K562 (cell line): ENCODE results near the gene COQ9. TPM values are rescaled to one million over a fixed set of nuclear protein-coding genes. Genes with fewer than 3 reads are reported as not detected.
A peak's percentile ranks its signal among the peaks of the same experiment; 100 is the strongest.

ENCODE experiments used
- ATAC-seq: fragments of 200-7000 bp; cut with Tn5 transposase; 3 replicates; pipeline ENCODE4 v1.9.1; 2020; ENCODE audit warnings: moderate library complexity
- BruUV-seq: library from RNA; stranded (reverse); fragments of 400-500 nt; replicated peaks from 2 replicates; lab custom pipeline; 2021; lab: Mats Ljungman, UMichigan
- CTCF ChIA-PET: fragments of 300-600 bp; formaldehyde crosslinking; extraction: SDS; loops from one replicate; lab custom pipeline; 2021; ENCODE audit warnings: low intra/inter-chr PET ratio; lab: Yijun Ruan, JAX
- POLR2A ChIA-PET: fragments of 300-600, 350-650 bp; sonication (Branson Sonifier 250); formaldehyde crosslinking; extraction: SDS; loops from one replicate; lab custom pipeline; 2021; ENCODE audit warnings: antibody characterized with exemption, inconsistent platforms; lab: Yijun Ruan, JAX
- DNase-seq, 4 experiments: peaks; one replicate each; pipeline versions ENCODE4 v3.0.0 to v3.0.0-alpha.2; 2011 to 2018; ENCODE audit warnings: low spot score in 3 of 4, mixed read lengths in 3 of 4; ENCODE audit errors: extremely low read depth in 1 of 4
- FAIRE-seq: peaks from 2 replicates; lab custom pipeline; 2011; peaks lifted over from hg19 to GRCh38; lab: Jason Lieb, UNC
- H2AFZ ChIP-seq: 2 replicates; pipeline ENCODE4 v1.6.0; 2011; ENCODE audit warnings: low read depth, low read length, control low read depth, inconsistent platforms
- H3K27ac ChIP-seq: fragments of 200-600 bp; 3 replicates; pipeline ENCODE4 v1.8.0; 2011; ENCODE audit warnings: low read depth, mild to moderate bottlenecking, control low read depth, inconsistent platforms, low read length, moderate library complexity, mixed read lengths; ENCODE audit errors: extremely low read depth
- H3K27me3 ChIP-seq, 2 experiments: fragments of 300-600 bp in 1 of 2; 2 replicates in 1 of 2; 3 replicates in 1 of 2; pipeline versions ENCODE4 v1.6.0 to v1.8.0; 2011; ENCODE audit warnings: inconsistent platforms in 2 of 2, low read length in 2 of 2, mild to moderate bottlenecking in 1 of 2, mixed read lengths in 1 of 2, moderate library complexity in 1 of 2; ENCODE audit not compliant: control insufficient read depth in 2 of 2, insufficient read depth in 2 of 2
- H3K36me3 ChIP-seq: fragments of 300-600 bp; 3 replicates; pipeline ENCODE4 v1.8.0; 2011; ENCODE audit warnings: mild to moderate bottlenecking, low read length, inconsistent platforms; ENCODE audit not compliant: control insufficient read depth, insufficient read depth
- H3K4me1 ChIP-seq, 2 experiments: fragments of 200-600 bp in 1 of 2; replicated peaks in 1 of 2; 2 replicates in 1 of 2; 3 replicates in 1 of 2; pipeline versions ENCODE4 v1.5.1 to v1.8.0; 2011; ENCODE audit warnings: inconsistent platforms in 2 of 2, low read length in 2 of 2, mild to moderate bottlenecking in 1 of 2, mixed read lengths in 1 of 2, moderate library complexity in 1 of 2; ENCODE audit not compliant: control insufficient read depth in 2 of 2, insufficient read depth in 2 of 2
- H3K4me2 ChIP-seq: 2 replicates; pipeline ENCODE4 v1.6.1; 2011; ENCODE audit warnings: low read length, control low read depth, inconsistent platforms, mixed read lengths; ENCODE audit not compliant: insufficient read depth
- H3K4me3 ChIP-seq: fragments of 200-600 bp; sonication (generic), shearing (Covaris generic); 2 replicates; pipeline ENCODE4 v1.5.1; 2016; ENCODE audit warnings: control low read depth, inconsistent platforms
- H3K79me2 ChIP-seq: fragments of 200-600 bp; 3 replicates; pipeline ENCODE4 v1.8.0; 2011; ENCODE audit warnings: low read length, inconsistent platforms; ENCODE audit not compliant: control insufficient read depth, insufficient read depth
- H3K9ac ChIP-seq, 2 experiments: 2 replicates each; pipeline versions ENCODE4 v1.6.0 to v1.6.1; 2011; ENCODE audit warnings: low read depth in 2 of 2, low read length in 2 of 2, control low read depth in 1 of 2, inconsistent platforms in 1 of 2, mild to moderate bottlenecking in 1 of 2, mixed read lengths in 1 of 2; ENCODE audit not compliant: insufficient read depth in 1 of 2
- H3K9me1 ChIP-seq: one replicate; pipeline ENCODE4 v1.6.0; 2011; ENCODE audit warnings: inconsistent platforms, mild to moderate bottlenecking, low read length, moderate library complexity; ENCODE audit not compliant: control insufficient read depth, insufficient read depth
- H3K9me3 ChIP-seq: replicated peaks from 2 replicates; pipeline ENCODE4 v1.5.1; 2011; ENCODE audit warnings: low read depth, low read length, inconsistent platforms; ENCODE audit not compliant: control insufficient read depth, insufficient read depth
- H4K20me1 ChIP-seq: replicated peaks from 2 replicates; pipeline ENCODE4 v1.6.1; 2011; ENCODE audit warnings: low read length, inconsistent platforms, mixed read lengths; ENCODE audit not compliant: control insufficient read depth, insufficient read depth
- ARID1B ChIP-seq: fragments of 450-650 bp; IDR thresholded peaks from 2 replicates; pipeline ENCODE4 v1.6.1; 2016; ENCODE audit warnings: antibody characterized with exemption, mild to moderate bottlenecking, inconsistent platforms
- CBFA2T3 ChIP-seq: fragments of 450-650 bp; IDR thresholded peaks from 2 replicates; pipeline ENCODE4 v1.6.1; 2017
- CHAMP1 ChIP-seq: fragments of 450-650 bp; IDR thresholded peaks from 2 replicates; pipeline ENCODE4 v1.6.1; 2016; ENCODE audit warnings: mild to moderate bottlenecking
- ETS2 ChIP-seq: IDR thresholded peaks from 2 replicates; pipeline ENCODE4 v1.6.1; 2016; ENCODE audit warnings: borderline replicate concordance, missing genetic modification characterization, mild to moderate bottlenecking, moderate library complexity, missing compliant biosample characterization; ENCODE audit not compliant: poor library complexity, severe bottlenecking
- FOXJ2 ChIP-seq: fragments of 200-800 bp; sonication (Bioruptor generic); IDR thresholded peaks from 2 replicates; pipeline ENCODE4 v1.6.1; 2016; ENCODE audit warnings: missing genetic modification characterization, missing compliant biosample characterization
- NR1H2 ChIP-seq: sonication (generic); formaldehyde crosslinking; IDR thresholded peaks from 2 replicates; pipeline ENCODE4 v1.4.0; 2020; ENCODE audit warnings: mild to moderate bottlenecking, missing genetic modification reagents
- PHB2 ChIP-seq: fragments of 450-650 bp; IDR thresholded peaks from 2 replicates; pipeline ENCODE4 v1.6.1; 2017; ENCODE audit warnings: low read depth
- PRMT5 ChIP-seq: sonication (generic); formaldehyde crosslinking; IDR thresholded peaks from 2 replicates; pipeline ENCODE4 v1.5.0; 2020; ENCODE audit warnings: missing genetic modification reagents
- PTTG1 ChIP-seq: fragments of 450-650 bp; IDR thresholded peaks from 2 replicates; pipeline ENCODE4 v1.6.1; 2016; ENCODE audit warnings: low read depth, mild to moderate bottlenecking, missing genetic modification characterization, missing compliant biosample characterization
- STAT5A ChIP-seq: IDR thresholded peaks from 2 replicates; pipeline ENCODE4 v1.6.1; 2012; ENCODE audit warnings: low read length, inconsistent platforms, borderline replicate concordance
- THRAP3 ChIP-seq: fragments of 450-650 bp; IDR thresholded peaks from 2 replicates; pipeline ENCODE4 v1.6.1; 2016; ENCODE audit warnings: mild to moderate bottlenecking, inconsistent platforms, borderline replicate concordance
- TSHZ1 ChIP-seq: fragments of 250-450 bp; sonication (Bioruptor Pico); IDR thresholded peaks from 2 replicates; pipeline ENCODE4 v1.4.0; 2020; ENCODE audit warnings: mild to moderate bottlenecking, moderate library complexity
- ZBTB2 ChIP-seq: fragments of 450-650 bp; IDR thresholded peaks from 2 replicates; pipeline ENCODE4 v1.6.1; 2016; ENCODE audit warnings: antibody characterized with exemption
- ZBTB7A ChIP-seq: IDR thresholded peaks from 2 replicates; pipeline ENCODE4 v1.6.1; 2011; ENCODE audit warnings: low read depth, mild to moderate bottlenecking, low read length, moderate library complexity, borderline replicate concordance; ENCODE audit not compliant: control insufficient read depth
- ZFP36 ChIP-seq: fragments of 150-350 bp; IDR thresholded peaks from 2 replicates; pipeline ENCODE4 v1.6.1; 2018; ENCODE audit warnings: low read length, low read depth; ENCODE audit not compliant: partially characterized antibody
- ZNF140 ChIP-seq: fragments of 250-450 bp; sonication (Bioruptor Pico); IDR thresholded peaks from 2 replicates; pipeline ENCODE4 v1.8.0; 2021; ENCODE audit warnings: moderate library complexity, mild to moderate bottlenecking, inconsistent platforms
- ZNF263 ChIP-seq: sonication (generic); formaldehyde crosslinking; IDR thresholded peaks from 2 replicates; pipeline ENCODE4 v1.8.0; 2022; ENCODE audit warnings: mild to moderate bottlenecking, missing genetic modification reagents, borderline replicate concordance
- WGBS: fragments of 100-300 bp; shearing (Covaris generic); methylation state at CpG from one replicate; pipeline ENCODE4 v1.1.6; 2016; ENCODE audit warnings: low coverage, mixed read lengths; ENCODE audit not compliant: insufficient coverage; ENCODE audit errors: missing lambda C conversion rate; 5-methylcytosine and 5-hydroxymethylcytosine counted together
- in situ Hi-C: fragments of 300-500 bp; cut with MboI; formaldehyde crosslinking; loops from 4 replicates; pipeline ENCODE4 v1.15.0; 2018; ENCODE audit warnings: inconsistent platforms, mixed read lengths
- intact Hi-C: fragments of 100-400 bp; cut with micrococcal nuclease; formaldehyde crosslinking; loops from 2 replicates; pipeline ENCODE4 v1.14.2; 2022
- polyA plus RNA-seq, 8 experiments: library from polyadenylated mRNA; depleted of rRNA in 4 of 8; stranded (reverse) in 5 of 8; unstranded in 3 of 8; fragments of >200 nt; fragmentation: Nextera tagmentation in 2 of 8; fragmentation: Illumina TruSeq in 1 of 8; extraction: Ambion mirVana in 2 of 8; extraction: Trizol in 1 of 8; gene quantifications; 2 replicates each; pipeline versions ENCODE4 v1.2.1 to v1.2.3, GENCODE V29; 2011 to 2014; ENCODE audit warnings: inconsistent platforms in 1 of 8, missing spikeins in 1 of 8
- total RNA-seq, 7 experiments: library from RNA; depleted of rRNA in 6 of 7; stranded (reverse); fragments of >200 nt in 6 of 7; fragmentation: Illumina TruSeq in 2 of 7; extraction: Trizol in 2 of 7; gene quantifications; 2 replicates each; pipeline versions ENCODE4 v1.2.1 to v1.2.3, GENCODE V29; 2011 to 2021; ENCODE audit warnings: low replicate concordance in 1 of 7

COQ9 gene
- total and polyA plus RNA-seq, 9 of the 15 experiments (the other 6 are each of a cell fraction or from before 2014, with no cell fraction given) = 35.0 to 139 (median 71.4) TPM

GRCh38 chr16:57484515-57485005 is 37.3 kb downstream of the COQ9 start:
- Histone ChIP-seq H3K4me1 (peaks cover 15 to 49% of the 10 kb centered on the region in 2 experiments; a peak in 4 of 5 replicates), H3K9ac (no peak overlapping the region), H3K9me3 (no peaks in the 10 kb centered on the region), H3K27ac (no peak overlapping the region), H2AFZ (no peak overlapping the region), H3K4me3 (no peak overlapping the region), H3K9me1 (no peaks in the 10 kb centered on the region), H4K20me1 (no peaks in the 10 kb centered on the region), H3K36me3 (no peaks in the 10 kb centered on the region), H3K4me2 (no peak overlapping the region), H3K27me3 (no peaks in the 10 kb centered on the region), H3K79me2 (no peaks in the 10 kb centered on the region)
- CTCF ChIA-PET = no interaction called here
- 59% methylated on average over 8 of the region's 8 CpGs for WGBS
- intact Hi-C loops (no loop called here), in situ Hi-C loops (no loop called here)
- FAIRE-seq = no peak
- BruUV-seq = no TSS peak
- POLR2A ChIA-PET = no interaction called here
- no peak for ATAC-seq
- DNase-seq = peak in 1 of 4 experiments; percentile 3
- TF ChIP-seq ARID1B (no peak), TSHZ1 (no peak), PTTG1 (tag) (no peak), ZFP36 (peak; percentile 92), THRAP3 (no peak), ZNF263 (CRISPR knock-in tag) (peak; percentile 0; the same call in 1 of the 2 replicates), ZBTB2 (no peak), FOXJ2 (tag) (no peak), ZBTB7A (peak; percentile 39; the same call in 1 of the 2 replicates), PHB2 (no peak), ZNF140 (CRISPR knock-in tag) (no peak), CHAMP1 (no peak), ETS2 (tag) (no peak), STAT5A (no peak), CBFA2T3 (no peak), NR1H2 (CRISPR knock-in tag) (no peak), PRMT5 (CRISPR knock-in tag) (no peak)
